HG03469 (cell line): ENCODE results near the gene HDAC10.

Source experiments
- ATAC-seq: cut with Tn5 transposase; IDR thresholded peaks from one replicate; pipeline ENCODE4 v1.9.1; 2021; ENCODE audit warnings: mild to moderate bottlenecking, moderate library complexity, moderate number of reproducible peaks; ENCODE audit not compliant: unreplicated experiment

HDAC10 gene, protein sequence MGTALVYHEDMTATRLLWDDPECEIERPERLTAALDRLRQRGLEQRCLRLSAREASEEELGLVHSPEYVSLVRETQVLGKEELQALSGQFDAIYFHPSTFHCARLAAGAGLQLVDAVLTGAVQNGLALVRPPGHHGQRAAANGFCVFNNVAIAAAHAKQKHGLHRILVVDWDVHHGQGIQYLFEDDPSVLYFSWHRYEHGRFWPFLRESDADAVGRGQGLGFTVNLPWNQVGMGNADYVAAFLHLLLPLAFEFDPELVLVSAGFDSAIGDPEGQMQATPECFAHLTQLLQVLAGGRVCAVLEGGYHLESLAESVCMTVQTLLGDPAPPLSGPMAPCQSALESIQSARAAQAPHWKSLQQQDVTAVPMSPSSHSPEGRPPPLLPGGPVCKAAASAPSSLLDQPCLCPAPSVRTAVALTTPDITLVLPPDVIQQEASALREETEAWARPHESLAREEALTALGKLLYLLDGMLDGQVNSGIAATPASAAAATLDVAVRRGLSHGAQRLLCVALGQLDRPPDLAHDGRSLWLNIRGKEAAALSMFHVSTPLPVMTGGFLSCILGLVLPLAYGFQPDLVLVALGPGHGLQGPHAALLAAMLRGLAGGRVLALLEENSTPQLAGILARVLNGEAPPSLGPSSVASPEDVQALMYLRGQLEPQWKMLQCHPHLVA

DNA sequence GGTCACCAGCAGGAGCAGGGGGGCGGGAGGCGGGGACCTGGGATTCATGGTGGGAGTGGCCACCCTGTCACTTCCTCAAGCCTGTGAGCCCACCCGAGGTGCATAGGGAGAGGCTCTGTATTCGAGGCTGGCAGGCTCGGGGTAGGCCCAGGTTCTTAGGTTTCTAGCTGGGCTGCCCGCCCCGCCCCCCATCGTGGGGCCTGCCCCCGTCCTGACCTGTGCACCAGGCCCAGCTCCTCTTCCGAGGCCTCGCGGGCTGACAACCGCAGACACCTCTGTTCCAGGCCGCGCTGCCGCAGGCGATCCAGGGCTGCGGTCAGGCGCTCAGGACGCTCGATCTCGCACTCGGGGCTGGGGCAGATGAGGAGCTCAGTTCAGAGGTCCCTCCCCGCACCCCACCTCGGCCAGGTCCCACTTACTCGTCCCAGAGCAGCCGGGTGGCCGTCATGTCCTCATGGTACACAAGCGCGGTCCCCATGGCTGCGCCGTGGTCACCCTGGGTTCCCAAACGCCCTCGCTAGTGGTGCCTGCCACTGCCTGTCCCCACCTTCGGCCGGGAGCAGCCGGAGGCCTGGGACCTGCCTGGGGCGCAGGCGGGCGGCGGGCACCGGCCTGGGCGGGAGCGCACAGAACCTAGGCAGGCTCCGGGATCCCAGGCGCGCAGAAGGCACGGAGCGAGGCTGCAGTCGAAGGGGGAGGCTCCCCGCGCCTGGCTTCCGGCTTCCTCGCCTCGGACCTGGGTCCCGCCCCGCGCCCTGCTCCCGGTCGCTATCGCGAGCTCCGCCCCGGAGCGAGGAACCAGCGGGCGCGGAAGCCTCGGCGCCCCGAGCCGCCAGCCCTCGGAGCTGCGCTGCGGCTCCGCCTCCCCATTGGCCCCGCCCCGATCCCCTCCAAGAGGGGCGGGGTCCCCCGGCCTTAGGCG lies at the start of gene HDAC10:
Gene HDAC10 (minus strand): TSS at position 711 of the 922 bp plus-strand sequence. CDS start 233 bp downstream, at position 478.
- no peak for ATAC-seq

DNA sequence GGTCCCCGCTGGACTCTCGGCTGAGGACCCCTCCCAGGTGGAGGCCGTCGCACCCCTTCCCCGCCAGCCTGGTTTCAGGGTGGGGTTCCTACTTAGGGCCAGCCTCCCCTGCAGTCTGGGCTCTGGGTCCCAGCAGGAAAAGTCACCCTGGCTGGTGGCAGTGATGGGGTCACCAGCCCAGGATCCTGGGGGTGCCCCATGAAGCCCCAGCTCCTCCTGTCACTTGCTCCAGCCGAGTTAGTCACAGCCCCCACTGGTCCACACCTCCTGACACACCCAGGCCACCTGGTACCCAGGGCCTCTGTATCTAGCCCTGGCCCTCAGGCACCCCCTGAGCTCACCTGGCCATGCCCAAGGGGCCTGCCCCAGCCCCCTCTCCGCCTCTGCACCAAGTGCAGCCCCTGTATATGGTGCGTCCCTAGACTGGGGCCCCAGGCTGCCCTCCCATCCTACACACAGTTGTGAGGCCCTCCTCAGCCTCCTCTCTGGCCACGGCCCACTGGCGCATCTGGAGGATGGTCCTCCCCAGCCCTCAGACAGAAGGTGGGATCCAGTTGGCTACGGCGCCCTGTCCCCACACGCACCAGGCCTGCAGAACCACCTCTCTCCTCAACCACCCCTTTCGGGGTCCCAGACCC lies 49.7 kb upstream of the HDAC10 start:
- ATAC-seq = no peak

DNA sequence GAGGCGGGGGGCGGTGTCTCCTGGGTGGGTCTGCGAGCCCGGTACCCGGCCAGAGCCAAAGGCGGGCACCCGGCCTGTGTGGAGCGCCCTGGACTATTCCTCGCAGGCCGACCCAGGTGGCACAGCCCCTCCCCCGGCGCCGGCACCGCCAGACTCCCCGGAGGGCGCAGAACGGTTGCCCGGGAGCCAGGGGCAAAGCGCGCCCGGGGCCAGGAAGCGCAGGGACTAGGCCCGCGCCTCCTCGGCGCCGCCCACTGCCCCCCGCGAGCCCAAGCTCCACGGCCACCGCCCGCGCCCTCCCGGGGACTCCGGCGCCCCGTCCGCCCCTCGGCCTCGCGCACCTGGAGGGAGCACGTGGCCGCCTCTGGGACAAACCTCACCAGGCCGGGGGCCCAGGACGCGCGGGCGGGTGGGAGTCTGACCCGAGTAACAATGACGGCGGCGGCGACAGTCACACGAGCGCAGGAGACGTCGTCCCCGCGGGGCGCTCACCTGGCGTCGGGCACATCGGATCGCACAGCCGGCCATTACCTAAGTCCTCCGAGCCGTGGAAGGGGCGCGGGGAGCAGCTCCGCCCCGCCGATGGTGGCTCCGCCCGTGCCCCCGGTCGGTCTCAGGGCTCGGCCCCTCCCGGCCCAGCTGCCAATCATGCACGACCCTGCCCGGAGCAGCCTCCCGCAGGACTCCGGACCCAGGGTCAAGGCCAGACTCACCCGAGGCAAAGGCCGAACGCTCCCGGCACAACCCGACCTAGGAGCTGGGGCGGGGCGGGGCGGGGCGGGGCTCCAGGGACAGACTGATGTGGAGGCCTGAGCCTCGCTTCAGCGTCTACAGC lies 48.9 kb upstream of the HDAC10 start:
- ATAC-seq = no peak

DNA sequence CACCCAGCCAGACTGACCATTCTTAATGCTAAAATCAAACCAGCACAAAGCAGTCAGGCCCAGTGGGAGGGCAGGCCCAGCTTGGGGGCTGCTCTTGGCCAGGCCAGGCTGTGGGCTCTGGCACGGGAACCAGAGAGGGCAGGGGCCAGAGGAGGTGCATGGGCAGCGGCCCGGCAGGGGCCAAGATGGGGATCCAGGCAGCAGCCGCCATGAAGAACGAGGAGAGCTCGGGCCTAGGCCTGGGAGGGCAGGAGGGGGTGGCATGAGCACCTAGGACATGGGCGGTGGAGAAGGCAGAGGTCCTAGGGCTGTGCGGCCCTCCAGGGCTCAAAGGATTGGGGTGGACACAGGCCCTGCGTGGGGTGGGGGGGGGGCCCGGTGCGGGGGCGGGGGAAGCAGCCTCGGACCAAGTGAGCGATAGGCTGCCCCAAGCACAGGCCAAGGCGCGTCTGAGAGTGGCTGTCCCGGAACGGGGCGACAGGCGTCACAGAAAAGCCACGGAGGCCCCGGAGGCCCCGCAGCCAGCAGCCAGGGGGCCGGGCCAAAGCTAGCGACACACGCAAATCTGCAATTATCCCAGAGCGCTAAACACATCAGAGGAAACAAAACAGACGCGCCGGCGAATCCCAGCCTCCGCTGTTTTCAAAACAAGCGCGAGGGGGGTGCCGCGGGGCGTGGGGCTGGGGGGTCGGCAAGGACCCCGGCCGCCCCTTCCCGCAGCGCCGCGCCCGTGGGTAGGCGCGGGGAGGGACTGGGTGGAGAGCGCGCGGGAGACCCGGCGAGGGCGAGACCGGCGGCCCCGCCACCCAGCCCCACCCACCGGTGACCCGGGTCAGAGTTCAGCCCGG lies 48.1 kb upstream of the HDAC10 start:
- no peak for ATAC-seq

DNA sequence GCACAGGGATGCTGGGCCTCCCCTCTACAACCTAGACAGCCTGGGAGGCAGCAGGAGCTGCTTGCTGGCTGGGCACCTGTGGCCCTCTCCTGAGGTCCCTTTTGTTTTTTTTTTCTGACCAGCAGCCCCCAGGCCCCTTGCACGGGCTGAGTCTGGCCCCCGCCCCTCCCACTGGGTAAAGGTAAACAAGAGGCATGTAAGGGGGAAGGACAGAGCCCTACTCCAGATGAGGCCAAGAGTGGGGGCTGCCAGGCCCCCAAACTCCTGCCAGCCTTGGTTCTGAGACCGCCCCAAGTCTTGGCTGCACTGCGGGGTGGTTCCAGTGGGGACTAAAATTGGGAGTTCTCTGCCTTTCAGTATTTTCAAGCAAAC lies 47.2 kb upstream of the HDAC10 start:
- ATAC-seq = no peak

DNA sequence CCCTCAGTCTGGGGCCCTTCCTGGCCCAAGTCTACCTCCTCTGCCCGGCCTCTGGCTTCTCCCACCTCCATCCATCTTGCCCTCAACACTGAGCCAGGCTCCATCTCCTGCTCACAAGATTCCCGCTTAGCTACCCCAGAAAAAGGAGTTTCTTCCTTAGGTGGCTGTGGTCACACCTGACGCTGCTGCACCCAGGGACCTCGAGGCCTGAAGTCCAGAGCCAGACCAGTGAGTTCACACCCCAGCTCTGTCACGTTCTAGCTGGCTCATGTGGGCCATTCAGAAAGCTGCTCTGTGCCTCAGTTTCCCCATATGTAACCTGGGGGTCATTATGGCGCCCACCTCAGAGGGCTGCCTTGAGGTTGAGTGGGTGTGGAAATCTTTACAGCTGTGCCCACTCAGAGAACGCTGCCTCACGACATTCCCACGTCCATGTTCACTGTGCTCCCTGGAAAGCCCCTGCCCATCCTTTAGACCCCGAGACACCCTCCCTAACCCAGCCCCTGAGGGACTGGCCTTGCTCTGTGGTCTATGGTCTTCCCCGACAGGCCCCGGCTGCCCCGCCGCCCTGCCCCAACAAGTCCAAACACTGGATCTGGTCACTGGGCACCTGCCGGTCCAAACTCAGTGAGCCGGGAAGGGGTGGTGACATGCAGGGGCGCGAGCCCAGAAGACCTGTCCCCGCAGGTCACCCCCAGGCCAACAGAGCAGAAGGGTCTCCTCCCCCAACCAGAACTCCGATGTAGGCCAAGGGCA lies 46.6 kb upstream of the HDAC10 start:
- ATAC-seq = no peak

DNA sequence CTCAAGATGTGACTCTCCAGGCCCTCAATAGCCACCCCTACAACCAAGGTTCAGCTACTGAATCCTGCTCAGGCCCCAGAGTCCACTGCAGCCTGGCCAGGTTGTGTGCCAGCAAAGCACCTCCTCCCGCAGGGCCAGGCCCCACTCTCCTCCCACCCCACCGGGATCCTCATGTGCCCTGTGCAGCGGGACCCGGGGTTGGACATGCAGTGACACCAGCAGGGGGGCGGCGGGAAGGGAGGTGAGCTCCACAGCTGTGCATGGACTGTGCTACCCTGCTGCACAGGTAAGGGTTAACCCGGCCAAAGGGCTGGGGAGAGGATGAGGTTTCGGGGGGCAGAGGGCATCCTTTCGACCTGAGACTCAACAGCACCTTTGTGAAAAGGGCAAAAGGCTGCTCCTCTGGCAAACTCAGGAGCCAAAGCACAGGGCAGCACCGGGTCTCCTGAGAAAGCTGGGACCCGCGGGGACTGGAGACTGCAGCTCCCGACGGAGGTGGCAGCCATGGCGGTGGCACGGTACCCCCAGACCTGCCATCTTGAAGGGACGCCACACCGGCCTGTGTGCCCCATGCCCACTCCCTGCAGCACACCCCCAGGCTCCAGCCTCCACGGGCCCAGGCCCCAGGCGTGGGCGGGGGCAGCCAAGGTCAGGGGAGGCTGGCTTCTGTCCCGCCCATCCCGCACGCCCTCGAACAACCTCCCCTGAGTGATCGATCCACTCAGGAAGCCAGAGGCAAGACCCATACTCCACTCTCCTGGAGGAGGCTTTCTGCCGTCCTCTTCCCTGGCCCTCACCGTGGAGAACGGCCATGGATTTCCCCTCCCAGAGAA lies 45.8 kb upstream of the HDAC10 start:
- ATAC-seq = no peak

DNA sequence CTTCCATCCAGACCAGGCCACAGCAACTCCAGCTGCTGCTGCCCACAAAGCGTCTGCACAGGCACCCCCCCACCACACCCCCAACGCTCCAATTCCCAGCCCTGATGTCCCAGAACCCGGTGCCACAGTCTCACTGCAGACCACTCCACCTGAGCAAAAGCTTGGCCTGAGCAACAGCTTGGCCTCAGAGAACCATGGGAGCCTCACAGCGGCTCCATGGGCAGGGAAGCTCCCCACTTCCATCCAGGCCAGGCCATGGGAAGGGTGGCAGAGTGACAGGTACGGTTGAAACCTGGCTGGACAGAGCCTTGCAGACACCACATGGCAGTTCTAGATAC lies 43.2 kb upstream of the HDAC10 start:
- ATAC-seq = no peak

DNA sequence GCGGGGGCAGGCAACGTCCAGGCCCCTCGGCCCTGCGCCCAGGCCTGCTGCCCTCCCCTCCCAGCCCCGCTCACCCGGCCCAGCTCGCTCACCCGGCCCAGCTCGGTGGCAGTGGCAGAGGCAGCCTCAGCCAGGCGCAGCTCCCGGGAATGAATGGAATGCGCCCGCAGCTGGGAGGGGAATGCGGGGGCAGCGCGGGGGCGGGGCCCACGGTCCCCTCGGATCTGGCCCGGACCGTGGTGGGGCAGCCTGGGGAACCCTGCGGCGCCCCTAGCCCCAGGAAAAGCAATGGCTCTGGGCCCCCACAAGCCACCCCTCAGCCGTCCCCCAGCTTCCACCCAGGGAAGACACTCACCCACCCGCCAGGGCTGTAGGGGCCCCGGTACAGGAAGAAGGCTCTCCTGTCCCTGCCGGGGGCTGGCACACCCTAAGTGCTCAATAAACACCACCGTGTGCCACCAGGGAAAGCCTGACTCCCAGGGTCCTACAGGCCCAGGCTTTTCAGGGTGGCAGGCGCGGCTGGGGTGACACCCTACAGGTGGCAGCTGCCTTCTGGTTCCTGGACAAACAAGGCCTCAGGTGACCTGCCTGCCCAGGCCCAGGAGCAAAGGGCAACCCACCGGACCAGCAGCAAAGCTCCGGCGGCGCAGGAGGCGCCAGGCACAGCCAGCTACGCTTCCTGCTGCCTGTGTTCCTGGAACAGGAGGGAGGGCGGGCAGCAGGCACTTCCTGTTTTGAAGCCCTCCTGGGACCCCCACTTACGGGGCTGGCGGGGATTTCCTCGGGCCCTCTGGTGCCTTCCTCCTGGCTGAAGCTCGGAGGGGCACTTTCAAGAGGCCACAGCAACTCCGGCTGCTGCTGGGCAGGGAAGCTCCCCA lies 42.6 kb upstream of the HDAC10 start:
- no peak for ATAC-seq

DNA sequence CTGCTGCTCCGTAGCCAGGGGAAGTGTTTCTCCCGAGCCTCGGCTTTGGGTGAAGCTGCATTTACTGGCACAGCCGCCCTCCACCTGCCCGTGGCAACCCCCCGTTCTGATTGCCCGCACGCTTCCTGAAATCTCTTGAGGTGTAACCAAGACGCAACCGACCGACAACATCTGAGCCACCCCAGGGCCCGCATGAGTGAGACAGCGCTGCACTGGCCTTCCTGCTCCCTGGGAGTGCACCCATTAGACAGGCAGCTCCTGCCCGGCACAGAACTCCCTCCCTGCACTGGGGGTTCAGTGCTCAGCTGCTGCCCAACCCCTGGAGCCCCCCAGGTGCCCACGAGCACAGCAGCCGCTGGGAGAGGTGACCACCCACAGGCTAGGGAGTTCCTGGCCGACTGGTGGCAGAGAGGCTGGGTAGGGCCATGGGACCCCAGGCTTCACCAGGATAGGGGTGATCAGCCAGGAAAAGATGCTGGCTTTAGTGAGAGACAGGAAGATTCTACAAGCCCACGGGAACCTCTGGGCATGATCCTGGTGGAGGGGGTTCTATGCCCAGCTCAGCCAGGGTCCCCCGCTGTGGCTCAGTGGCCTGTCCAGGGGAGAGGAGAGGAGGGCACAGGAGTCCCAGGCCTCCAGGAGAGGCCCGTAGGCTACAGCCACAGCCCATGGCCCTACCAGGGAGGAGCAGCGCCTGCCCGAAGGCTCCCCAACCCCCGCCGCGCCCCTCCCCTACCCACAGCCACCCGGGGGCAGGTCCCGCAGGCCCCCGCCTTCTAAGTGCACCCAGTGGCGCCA lies 41.8 kb upstream of the HDAC10 start:
- ATAC-seq = no peak

DNA sequence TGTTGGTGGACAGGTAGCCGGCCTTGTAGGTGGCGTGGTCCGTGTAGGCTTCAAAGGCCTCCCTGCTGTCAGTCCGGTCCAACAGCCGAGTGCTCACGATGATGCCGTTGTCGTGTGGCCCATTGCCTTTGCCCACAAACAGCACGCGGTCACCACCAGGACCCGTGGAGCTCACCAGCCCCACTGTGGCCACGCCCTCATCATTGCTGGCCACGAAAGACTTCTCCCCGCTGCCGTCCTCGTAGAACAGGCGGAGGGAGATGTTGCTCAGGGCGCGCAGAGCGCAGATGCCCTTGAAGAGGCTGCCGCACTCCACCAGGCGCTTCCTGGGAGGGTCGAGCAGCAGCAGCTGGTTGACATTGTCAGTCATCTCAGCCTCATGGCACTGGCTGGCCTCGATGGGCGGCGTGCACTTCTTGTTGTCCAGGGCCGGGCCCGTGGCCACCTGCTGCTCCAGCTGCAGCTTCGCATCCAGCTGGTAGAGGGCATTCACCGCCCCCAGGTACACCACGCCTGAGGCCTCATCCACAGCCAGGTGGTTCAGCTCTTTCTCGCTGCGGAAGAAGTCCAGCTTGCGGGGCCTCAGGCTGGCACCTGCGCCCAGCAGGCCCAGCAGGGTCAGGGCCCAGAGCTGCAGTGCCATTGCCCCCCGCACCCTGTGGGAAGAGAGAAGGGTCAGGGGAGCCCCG lies 39.0 kb upstream of the HDAC10 start:
- ATAC-seq = no peak

DNA sequence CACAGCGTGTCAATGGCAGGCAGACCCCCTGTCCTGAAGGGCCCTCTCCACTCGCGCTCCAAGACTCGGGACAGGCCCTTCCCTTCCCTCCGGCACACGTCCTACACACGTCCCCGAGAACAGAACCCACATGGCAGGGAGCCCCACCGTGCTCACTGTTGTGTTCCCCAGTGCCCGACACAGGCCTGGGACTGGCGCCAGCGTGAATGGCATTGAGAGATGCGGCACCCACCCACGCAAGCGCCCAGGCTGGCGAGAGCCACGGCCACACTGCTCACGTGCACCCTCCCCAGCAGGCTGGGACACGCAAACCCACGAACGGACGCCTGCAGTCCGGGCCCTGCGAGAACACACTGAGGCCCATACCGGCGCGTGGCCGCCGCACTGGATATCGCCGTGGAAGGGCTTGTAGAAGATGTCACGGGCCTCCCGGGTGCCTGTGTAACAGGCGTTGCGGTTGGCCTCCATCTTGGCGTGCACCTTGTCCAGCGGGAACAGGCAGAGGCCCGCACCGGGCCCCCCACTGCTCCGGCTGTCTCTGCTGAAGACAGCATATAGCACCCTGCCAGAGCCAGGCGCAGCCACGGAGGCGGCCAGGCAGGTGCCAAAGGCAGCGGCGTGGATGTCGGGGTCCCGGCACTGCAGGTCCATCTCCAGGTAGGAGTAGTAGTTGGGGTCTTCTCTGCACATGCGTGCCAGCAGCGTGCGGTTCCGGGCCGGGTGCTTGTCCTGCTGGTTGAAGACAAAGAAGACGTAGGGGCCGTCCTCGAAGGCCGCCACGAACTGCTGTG lies 38.3 kb upstream of the HDAC10 start:
- no peak for ATAC-seq

DNA sequence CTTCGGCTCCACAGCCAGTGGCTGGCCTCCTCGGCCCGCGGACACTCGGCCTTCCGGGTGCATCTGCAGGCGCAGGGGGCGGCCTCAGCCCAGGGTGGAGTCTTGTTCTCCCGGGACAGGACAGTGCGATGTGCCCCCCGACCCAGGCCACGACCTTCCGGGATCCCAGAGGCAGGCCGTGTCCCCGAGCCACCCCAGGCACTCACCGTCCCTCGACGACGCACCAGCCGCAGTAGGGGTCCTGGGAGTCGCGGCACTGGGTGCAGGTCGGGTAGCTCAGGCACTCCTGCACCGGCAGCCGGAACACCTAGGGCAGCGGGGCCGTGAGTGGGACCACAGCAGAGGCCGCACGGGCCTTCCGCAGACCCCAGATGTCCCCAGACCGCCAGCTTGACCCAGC lies 36.7 kb upstream of the HDAC10 start:
- ATAC-seq = no peak

DNA sequence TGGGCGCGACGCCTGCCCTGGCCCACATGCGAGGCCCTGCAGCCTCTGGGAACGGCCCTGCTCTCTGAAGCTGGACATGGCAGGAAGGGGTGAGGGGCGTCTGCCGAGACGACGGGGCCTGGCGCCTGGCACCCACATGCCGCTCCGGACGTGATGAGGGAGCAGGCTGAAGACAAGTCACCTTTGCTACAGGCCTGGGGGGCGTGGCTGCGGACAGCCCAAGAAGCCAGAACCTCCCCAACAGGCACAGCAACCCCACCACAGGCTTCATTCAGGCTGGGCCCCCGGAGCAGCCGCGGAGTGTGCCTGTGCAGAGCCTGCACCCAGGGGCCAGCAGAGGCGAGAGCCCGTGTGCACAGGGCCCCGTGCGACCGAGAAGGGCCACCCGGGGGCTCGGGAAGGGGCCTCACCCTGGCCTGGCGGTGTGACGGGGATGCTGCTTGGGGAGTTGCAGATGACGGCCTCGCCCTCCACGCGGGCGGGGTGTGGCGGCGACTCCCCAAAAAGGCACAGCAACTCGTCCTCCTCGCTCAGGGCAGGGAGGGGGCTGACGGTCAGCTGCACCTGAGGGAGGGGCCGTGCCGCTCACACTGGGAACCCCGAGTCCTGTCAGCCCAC lies 35.7 kb upstream of the HDAC10 start:
- ATAC-seq = no peak
